IMR-90 (cell line): ENCODE results near the gene PROK2. TPM values are rescaled to one million over a fixed set of nuclear protein-coding genes. Genes with fewer than 3 reads are reported as not detected.

Experiments
- ATAC-seq: fragments of 200-7000 bp; cut with Tn5 transposase; 2 replicates; pipeline ENCODE4 v1.9.1; 2020; ENCODE audit warnings: low read depth, mild to moderate bottlenecking, moderate library complexity
- BruUV-seq: library from RNA; stranded (reverse); fragments of 400-500 nt; replicated peaks from 2 replicates; lab custom pipeline; 2021; lab: Mats Ljungman, UMichigan
- CTCF ChIA-PET: fragments of 300-600 bp; formaldehyde crosslinking; extraction: SDS; loops from one replicate; lab custom pipeline; 2021; ENCODE audit warnings: antibody characterized with exemption; lab: Yijun Ruan, JAX
- POLR2A ChIA-PET: fragments of 300-600 bp; sonication (Branson Sonifier 250); formaldehyde crosslinking; loops from one replicate; lab custom pipeline; 2022; ENCODE audit warnings: antibody characterized with exemption; ENCODE audit not compliant: unreplicated experiment; lab: Charles Lee
- DNase-seq: peaks from one replicate; pipeline ENCODE4 v3.0.0; 2013
- H2AFZ ChIP-seq: replicated peaks from 2 replicates; pipeline ENCODE3; 2013; ENCODE audit warnings: low read length, mild to moderate bottlenecking; ENCODE audit not compliant: poor library complexity
- H2AK5ac ChIP-seq: 2 replicates; pipeline ENCODE4 v1.6.1; 2013; ENCODE audit warnings: low read depth, low read length, inconsistent platforms
- H2AK9ac ChIP-seq: replicated peaks from 2 replicates; pipeline ENCODE3; 2013; ENCODE audit warnings: mild to moderate bottlenecking, low read depth, low read length, moderate library complexity; ENCODE audit not compliant: poor library complexity
- H2BK120ac ChIP-seq: 2 replicates; pipeline ENCODE4 v1.6.1; 2013; ENCODE audit warnings: low read depth, low read length, inconsistent platforms
- H2BK15ac ChIP-seq: 3 replicates; pipeline ENCODE4 v1.6.1; 2013; ENCODE audit warnings: low read depth, low read length, inconsistent platforms
- H2BK20ac ChIP-seq: 2 replicates; pipeline ENCODE4 v1.6.1; 2013; ENCODE audit warnings: low read depth, mild to moderate bottlenecking, inconsistent platforms, low read length, moderate library complexity
- H2BK5ac ChIP-seq: 2 replicates; pipeline ENCODE4 v1.6.1; 2013; ENCODE audit warnings: mild to moderate bottlenecking, low read depth, low read length, inconsistent platforms; ENCODE audit not compliant: poor library complexity, severe bottlenecking
- H3K14ac ChIP-seq: replicated peaks from 2 replicates; pipeline ENCODE4 v1.6.1; 2013; ENCODE audit warnings: low read depth, low read length, inconsistent platforms
- H3K18ac ChIP-seq: 2 replicates; pipeline ENCODE4 v1.6.1; 2013; ENCODE audit warnings: low read depth, low read length, control low read depth
- H3K23ac ChIP-seq: 2 replicates; pipeline ENCODE4 v1.6.1; 2013; ENCODE audit warnings: low read depth, low read length, inconsistent platforms
- H3K27ac ChIP-seq: 2 replicates; pipeline ENCODE4 v1.5.1; 2013; ENCODE audit warnings: mild to moderate bottlenecking, control low read depth, low read length; ENCODE audit not compliant: insufficient read depth
- H3K27me3 ChIP-seq: 2 replicates; pipeline ENCODE4 v1.6.1; 2013; ENCODE audit warnings: low read length; ENCODE audit not compliant: control insufficient read depth, insufficient read depth
- H3K36me3 ChIP-seq: 2 replicates; pipeline ENCODE4 v1.6.1; 2013; ENCODE audit warnings: low read length, mixed read lengths; ENCODE audit not compliant: control insufficient read depth, insufficient read depth
- H3K4ac ChIP-seq: 2 replicates; pipeline ENCODE4 v1.6.1; 2013; ENCODE audit warnings: low read depth, low read length, inconsistent platforms
- H3K4me1 ChIP-seq: 2 replicates; pipeline ENCODE4 v1.6.1; 2013; ENCODE audit warnings: low read length, mixed read lengths; ENCODE audit not compliant: control insufficient read depth, insufficient read depth
- H3K4me2 ChIP-seq: 2 replicates; pipeline ENCODE4 v1.6.1; 2013; ENCODE audit warnings: low read depth, mild to moderate bottlenecking, control low read depth, low read length, moderate library complexity
- H3K4me3 ChIP-seq: 2 replicates; pipeline ENCODE4 v1.5.1; 2013; ENCODE audit warnings: low read depth, mild to moderate bottlenecking, control low read depth, low read length, moderate library complexity; ENCODE audit not compliant: insufficient read depth
- H3K56ac ChIP-seq: 2 replicates; pipeline ENCODE4 v1.6.1; 2013; ENCODE audit warnings: low read length, inconsistent platforms; ENCODE audit not compliant: insufficient read depth; ENCODE audit errors: extremely low read depth
- H3K79me1 ChIP-seq, 2 experiments: 2 replicates each; pipeline ENCODE4 v1.6.1; 2013; ENCODE audit warnings: low read length in 2 of 2, inconsistent platforms in 1 of 2, low read depth in 1 of 2
- H3K9ac ChIP-seq: 2 replicates; pipeline ENCODE4 v1.6.1; 2013; ENCODE audit warnings: low read depth, low read length, control low read depth
- H3K9me1 ChIP-seq: 2 replicates; pipeline ENCODE4 v1.6.1; 2013; ENCODE audit warnings: low read length, inconsistent platforms; ENCODE audit not compliant: insufficient read depth
- H3K9me3 ChIP-seq: 2 replicates; pipeline ENCODE4 v1.6.1; 2013; ENCODE audit warnings: low read length; ENCODE audit not compliant: control insufficient read depth, insufficient read depth
- H4K20me1 ChIP-seq: 2 replicates; pipeline ENCODE4 v1.6.1; 2013; ENCODE audit warnings: low read length, inconsistent platforms; ENCODE audit not compliant: insufficient read depth
- H4K5ac ChIP-seq: 2 replicates; pipeline ENCODE4 v1.6.1; 2013; ENCODE audit warnings: mild to moderate bottlenecking, low read depth, low read length, control low read depth
- H4K8ac ChIP-seq, 2 experiments: 2 replicates each; pipeline ENCODE4 v1.6.1; 2013; ENCODE audit warnings: low read depth in 2 of 2, low read length in 2 of 2, control low read depth in 1 of 2, inconsistent platforms in 1 of 2
- H4K91ac ChIP-seq: 2 replicates; pipeline ENCODE4 v1.6.1; 2013; ENCODE audit warnings: low read depth, low read length, inconsistent platforms; ENCODE audit not compliant: insufficient read depth
- FOS ChIP-seq: fragments of 150-350 bp; IDR thresholded peaks from 2 replicates; pipeline ENCODE4 v1.6.1; 2016; ENCODE audit warnings: low read depth, low read length
- WGBS, 2 experiments: methylation state at CpG; one replicate each; pipeline versions ENCODE4 v1.1.5 to v1.1.7; 2013; ENCODE audit warnings: missing lambda C conversion rate in 2 of 2; ENCODE audit not compliant: insufficient read length in 1 of 2; ENCODE audit errors: extremely low coverage in 2 of 2; 5-methylcytosine and 5-hydroxymethylcytosine counted together
- dilution Hi-C: fragments of 300-500 bp; cut with HindIII; formaldehyde crosslinking; loops from one replicate; pipeline ENCODE4 v1.14.3; 2018; ENCODE audit warnings: low sequenced_read_pairs; ENCODE audit not compliant: unreplicated experiment
- in situ Hi-C: fragments of 300-500 bp; cut with MboI; formaldehyde crosslinking; loops from 3 replicates; pipeline ENCODE4 v1.14.3; 2019; ENCODE audit warnings: low sequenced_read_pairs, inconsistent platforms, mixed read lengths
- intact Hi-C: fragments of 100-400 bp; cut with micrococcal nuclease; formaldehyde crosslinking; loops from 2 replicates; pipeline ENCODE4 v1.10.0; 2022
- polyA plus RNA-seq, 3 experiments: library from polyadenylated mRNA; depleted of rRNA; stranded (reverse); fragments of >200 nt; gene quantifications; 2 replicates each; pipeline ENCODE4 v1.2.3, GENCODE V29; 2012; ENCODE audit warnings: low replicate concordance in 1 of 3
- total RNA-seq: library from RNA; depleted of rRNA; stranded (reverse); fragments of >200 nt; gene quantifications from 2 replicates; pipeline ENCODE4 v1.2.3, GENCODE V29; 2012

Gene PROK2
- total and polyA plus RNA-seq, 2 of the 4 experiments (the other 2 are of a cell fraction): not detected

GRCh38 chr3:71728632-71729342, 56.2 kb downstream of the PROK2 start:
- Histone ChIP-seq H3K4me2 (no peak overlapping the region), H2BK15ac (no peak overlapping the region), H3K36me3 (no peaks in the 10 kb centered on the region), H3K4me3 (no peak overlapping the region), H4K8ac (no peak overlapping the region), H2AK5ac (no peak overlapping the region), H3K56ac (no peak overlapping the region), H3K4me1 (peaks cover 2% of the 10 kb centered on the region; the same call in 1 of the 2 replicates), H2AK9ac (no peak overlapping the region), H3K27ac (no peak overlapping the region), H3K79me1 (no peaks in the 10 kb centered on the region), H2BK5ac (no peak overlapping the region), H3K4ac (no peak overlapping the region; the same call in 1 of the 2 replicates), H3K18ac (no peak overlapping the region), H4K5ac (no peak overlapping the region), H2BK20ac (no peak overlapping the region), H3K9ac (no peak overlapping the region), H4K20me1 (no peaks in the 10 kb centered on the region), H3K27me3 (peaks cover 48% of the 10 kb centered on the region), H3K14ac (no peak overlapping the region), H3K23ac (no peak overlapping the region), H4K91ac (no peak overlapping the region), H3K9me3 (no peaks in the 10 kb centered on the region), H3K9me1 (peaks cover 4% of the 10 kb centered on the region; the same call in 1 of the 2 replicates), H2BK120ac (no peak overlapping the region), H2AFZ (no peak overlapping the region)
- no peak for TF ChIP-seq FOS
- BruUV-seq: no TSS peak
- DNase-seq (no peak), ATAC-seq (no peak)
- dilution Hi-C loops (no loop called here), intact Hi-C loops (loop anchor here (5.0 kb wide), 1 partner anchor 1094 kb away; no protein-coding TSS in a partner anchor), in situ Hi-C loops (loop anchor here (10.0 kb wide), 1 partner anchor 1346 kb away; no protein-coding TSS in a partner anchor)
- no CpG with 5 or more reads among the region's 4 CpGs for WGBS, 2 experiments
- ChIA-PET POLR2A (no interaction called here), CTCF (interaction anchor here (0.6 to 0.7 kb wide), 3 partner anchors 12 to 1392 kb away, joined by 3 to 4 read pairs (median 3); no protein-coding TSS in a partner anchor)
